ENCODE results near the gene PASK. TPM values are rescaled to one million over a fixed set of nuclear protein-coding genes. Genes with fewer than 3 reads are reported as not detected.

Gene PASK
- total and polyA plus RNA-seq, 3 donors from 2014 or later: 48.6 to 57.6 (median 54.0) TPM

DNA sequence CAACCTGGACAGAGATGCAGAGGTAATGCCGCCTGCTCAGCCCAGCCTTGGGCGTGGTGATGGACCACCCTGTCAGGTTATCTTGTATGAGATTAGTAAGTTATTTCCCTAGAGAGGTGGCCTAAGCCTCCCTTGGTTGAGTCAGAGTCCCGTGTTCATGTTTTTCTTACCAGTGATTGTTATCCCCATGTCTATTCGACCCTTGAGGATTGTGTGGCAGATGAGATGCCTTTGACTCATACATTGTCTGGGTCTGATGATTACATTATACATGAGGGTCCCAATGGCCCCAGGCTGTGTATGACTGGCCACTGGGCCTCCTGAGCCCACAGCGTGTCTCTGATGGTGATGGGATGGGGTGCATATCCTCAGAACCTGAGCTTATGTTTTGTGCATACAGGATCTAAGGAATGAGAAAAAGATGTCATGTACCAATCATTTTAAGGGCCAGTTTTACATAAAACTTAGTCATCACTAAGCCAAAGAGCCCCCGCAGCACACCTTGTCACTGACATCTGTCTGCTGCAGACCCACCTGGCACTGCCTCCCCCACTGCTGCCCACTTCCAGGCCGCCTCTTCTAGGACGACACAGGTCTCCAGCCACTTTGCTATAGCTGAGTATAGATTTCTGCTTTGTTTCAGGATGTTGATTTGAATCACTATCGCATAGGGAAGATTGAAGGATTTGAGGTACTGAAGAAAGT is 8.7 kb upstream of the PASK start:
- Histone ChIP-seq H3K27me3 (no peaks in the 10 kb centered on the region), H3K36me3 (ENCODE audit: low read depth, missing control alignments) (no peaks in the 10 kb centered on the region), H3K9me3 (no peaks in the 10 kb centered on the region), H3K4me1 (peaks cover 7% of the 10 kb centered on the region), H3K4me3 (no peak overlapping the region), H3K27ac (no peak overlapping the region)
- WGBS, 2 donors: 94 to 95% methylated on average over 9 of the region's 9 CpGs
- intact Hi-C loops (cut with DNase I; ENCODE audit: low total_unique reads): no loop called here
- TF ChIP-seq CTCF (IDR thresholded peaks at IDR 0.05): no peak
- TF ChIP-seq POLR2A (IDR thresholded peaks at IDR 0.05): no peak
- no peak for DNase-seq

- no peak for DNase-seq
- no peak overlapping the region for H3K27ac ChIP-seq
- no peaks in the 10 kb centered on the region for H3K27me3 ChIP-seq
- no peaks in the 10 kb centered on the region for H3K9me3 ChIP-seq
- intact Hi-C loops (cut with DNase I; ENCODE audit: low total_unique reads): no loop called here
- 65 to 70% methylated on average over 5 of the region's 5 CpGs for WGBS, 2 donors
- no peak for TF ChIP-seq POLR2A (IDR thresholded peaks at IDR 0.05)
- no peak for TF ChIP-seq CTCF (IDR thresholded peaks at IDR 0.05)
- peaks cover 2% of the 10 kb centered on the region for H3K4me1 ChIP-seq
- no peak overlapping the region for H3K4me3 ChIP-seq
- no peaks in the 10 kb centered on the region for H3K36me3 ChIP-seq (ENCODE audit: low read depth, missing control alignments)
Observed at GRCh38 chr2:241156971-241157441, 7.7 kb upstream of the PASK start.

GRCh38 chr2:241155936-241156335 is 6.7 kb upstream of the PASK start:
- TF ChIP-seq CTCF (IDR thresholded peaks at IDR 0.05) (no peak), POLR2A (IDR thresholded peaks at IDR 0.05) (no peak)
- H3K36me3 ChIP-seq (ENCODE audit: low read depth, missing control alignments): no peaks in the 10 kb centered on the region
- intact Hi-C loops (cut with DNase I; ENCODE audit: low total_unique reads): no loop called here

DNA sequence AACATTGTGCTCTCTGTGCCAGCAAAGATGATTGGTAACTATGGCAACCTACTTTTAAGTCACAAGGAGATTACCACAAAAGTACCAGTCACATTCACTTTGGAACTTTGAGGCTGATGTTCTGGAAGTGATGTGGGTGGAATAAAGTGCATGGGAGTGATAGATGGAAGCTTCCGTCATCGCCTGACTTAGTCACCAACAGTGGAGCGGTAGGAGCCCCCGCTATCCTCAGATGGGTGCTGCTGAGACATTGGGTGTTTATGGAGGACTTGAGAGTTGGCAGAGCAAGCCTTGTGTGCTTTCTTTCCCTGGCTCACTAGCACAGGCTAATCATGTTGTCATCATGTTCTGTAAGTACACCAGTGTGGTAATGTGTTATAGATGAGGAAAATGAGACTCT is 5.6 kb upstream of the PASK start:
- H3K9me3 ChIP-seq: no peaks in the 10 kb centered on the region
- H3K4me1 ChIP-seq: peaks cover 7% of the 10 kb centered on the region
- H3K27me3 ChIP-seq: no peaks in the 10 kb centered on the region
- H3K4me3 ChIP-seq: no peak overlapping the region
- H3K36me3 ChIP-seq (ENCODE audit: low read depth, missing control alignments): no peaks in the 10 kb centered on the region
- H3K27ac ChIP-seq: no peak overlapping the region
- intact Hi-C loops (cut with DNase I; ENCODE audit: low total_unique reads): no loop called here
- no peak for DNase-seq
- TF ChIP-seq CTCF (IDR thresholded peaks at IDR 0.05) (no peak), POLR2A (IDR thresholded peaks at IDR 0.05) (no peak)
- WGBS, 2 donors: 82 to 95% methylated on average over 4 of the region's 4 CpGs

More at GRCh38 chr2:241155936-241156335, 6.7 kb upstream of the PASK start:
- Histone ChIP-seq H3K4me3 (no peak overlapping the region), H3K9me3 (no peaks in the 10 kb centered on the region), H3K27ac (no peak overlapping the region), H3K27me3 (no peaks in the 10 kb centered on the region), H3K4me1 (peaks cover 6% of the 10 kb centered on the region)
- 69 to 73% methylated on average over 1 of the region's 1 CpG for WGBS, 2 donors
- no peak for DNase-seq

- intact Hi-C loops (cut with DNase I; ENCODE audit: low total_unique reads): no loop called here
- TF ChIP-seq POLR2A (IDR thresholded peaks at IDR 0.05) (no peak), CTCF (IDR thresholded peaks at IDR 0.05) (no peak)
Observed at GRCh38 chr2:241153616-241154015, 4.3 kb upstream of the PASK start.

More at GRCh38 chr2:241153616-241154015, 4.3 kb upstream of the PASK start:
- no peak overlapping the region for H3K4me3 ChIP-seq
- H3K27me3 ChIP-seq: no peaks in the 10 kb centered on the region
- DNase-seq: no peak
- WGBS, 2 donors: 92 to 94% methylated on average over 4 to 7 of the region's 7 CpGs
- H3K4me1 ChIP-seq: peaks cover 7% of the 10 kb centered on the region
- no peaks in the 10 kb centered on the region for H3K9me3 ChIP-seq
- H3K36me3 ChIP-seq (ENCODE audit: low read depth, missing control alignments): no peaks in the 10 kb centered on the region
- H3K27ac ChIP-seq: no peak overlapping the region

Measured in testis (tissue), 3 donors.